Measurements from ENCODE around the gene ATXN10. TPM values are rescaled to one million over a fixed set of nuclear protein-coding genes. Genes with fewer than 3 reads are reported as not detected.
"Not testable (repeated sequence)": the region's sequence is repeated elsewhere in the genome, so short reads cannot be mapped to it uniquely, and the experiment has no call there.

ATXN10 gene
- total RNA-seq, 2 experiments from 2014 or later = 79.8 to 83.7 TPM

- CTCF ChIA-PET = no interaction called here
- Mint-ChIP-seq H3K4me1 (ENCODE audit: low read depth) (peaks cover 20% of the 10 kb centered on the region), H3K27ac (no peak overlapping the region), H3K27me3 (ENCODE audit: low read depth) (no peaks in the 10 kb centered on the region), H3K36me3 (ENCODE audit: low read depth) (peaks cover 55% of the 10 kb centered on the region), H3K4me3 (no peak overlapping the region), H3K9me3 (no peaks in the 10 kb centered on the region)
- DNase-seq = no peak
- intact Hi-C loops (cut with micrococcal nuclease) = no loop called here
Measured at GRCh38 chr22:45707605-45708004, 36.0 kb downstream of the ATXN10 start.

- no peaks in the 10 kb centered on the region for H3K9me3 Mint-ChIP-seq
Measured at GRCh38 chr22:45708145-45708544, 36.5 kb downstream of the ATXN10 start.

DNA sequence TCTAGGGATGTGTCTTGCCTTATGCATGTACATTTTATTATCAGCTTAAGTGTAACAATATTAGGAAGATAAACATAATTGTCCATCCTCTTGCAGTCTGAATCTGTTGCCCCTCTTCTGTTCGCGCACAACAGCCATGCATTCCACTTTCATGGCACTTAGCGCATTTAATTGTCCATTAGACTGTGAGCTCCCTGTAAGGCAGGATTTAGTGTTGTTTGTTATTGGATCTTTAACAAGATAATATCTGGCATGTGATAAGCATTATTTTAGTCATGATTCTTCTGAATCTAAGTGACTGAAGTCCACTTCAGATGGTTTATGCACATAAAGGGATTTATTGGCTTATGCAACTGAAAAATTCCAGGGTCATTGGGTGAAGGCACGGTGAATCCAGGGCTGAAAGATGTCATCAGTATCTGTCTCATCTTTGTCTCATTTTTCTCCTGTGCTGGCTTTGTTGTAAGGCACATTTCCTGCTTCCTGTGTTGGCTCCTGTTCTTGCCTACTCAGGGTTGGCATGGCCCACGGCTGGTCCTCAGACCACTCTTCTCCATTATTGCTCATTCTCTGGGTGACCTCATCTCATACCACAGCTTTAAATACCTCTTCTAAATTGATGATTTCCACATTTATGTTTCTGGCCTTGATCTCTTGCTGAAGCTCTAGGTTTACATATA, 37.6 kb downstream of the ATXN10 start:
- H3K27ac Mint-ChIP-seq = peak overlapping the region; percentile 18
- H3K36me3 Mint-ChIP-seq (ENCODE audit: low read depth) = peaks cover 42% of the 10 kb centered on the region
- no peaks in the 10 kb centered on the region for H3K27me3 Mint-ChIP-seq (ENCODE audit: low read depth)
- intact Hi-C loops (cut with micrococcal nuclease) = no loop called here
- H3K9me3 Mint-ChIP-seq = no peaks in the 10 kb centered on the region
- no peak for DNase-seq
- CTCF ChIA-PET = no interaction called here
- H3K4me3 Mint-ChIP-seq = no peak overlapping the region
- H3K4me1 Mint-ChIP-seq (ENCODE audit: low read depth) = peaks cover 20% of the 10 kb centered on the region

More at GRCh38 chr22:45708145-45708544, 36.5 kb downstream of the ATXN10 start:
- Mint-ChIP-seq H3K36me3 (ENCODE audit: low read depth) (peaks cover 52% of the 10 kb centered on the region), H3K27me3 (ENCODE audit: low read depth) (no peaks in the 10 kb centered on the region), H3K27ac (no peak overlapping the region), H3K4me3 (no peak overlapping the region), H3K4me1 (ENCODE audit: low read depth) (peaks cover 20% of the 10 kb centered on the region)
- DNase-seq = no peak
- CTCF ChIA-PET = no interaction called here
- intact Hi-C loops (cut with micrococcal nuclease) = no loop called here

- no peak overlapping the region for H3K27ac Mint-ChIP-seq
- intact Hi-C loops (cut with micrococcal nuclease) = no loop called here
- H3K4me1 Mint-ChIP-seq (ENCODE audit: low read depth) = peaks cover 20% of the 10 kb centered on the region
- H3K4me3 Mint-ChIP-seq = no peak overlapping the region
- peaks cover 39% of the 10 kb centered on the region for H3K36me3 Mint-ChIP-seq (ENCODE audit: low read depth)
- DNase-seq = no peak
- no peaks in the 10 kb centered on the region for H3K9me3 Mint-ChIP-seq
- CTCF ChIA-PET = no interaction called here
- no peaks in the 10 kb centered on the region for H3K27me3 Mint-ChIP-seq (ENCODE audit: low read depth)
Measured at GRCh38 chr22:45709866-45710265, 38.2 kb downstream of the ATXN10 start.

GRCh38 chr22:45710469-45710868, 38.8 kb downstream of the ATXN10 start:
- intact Hi-C loops (cut with micrococcal nuclease) = no loop called here
- Mint-ChIP-seq H3K27me3 (ENCODE audit: low read depth) (no peaks in the 10 kb centered on the region), H3K9me3 (no peaks in the 10 kb centered on the region), H3K4me3 (no peak overlapping the region), H3K27ac (no peak overlapping the region), H3K36me3 (ENCODE audit: low read depth) (peaks cover 41% of the 10 kb centered on the region), H3K4me1 (ENCODE audit: low read depth) (peaks cover 20% of the 10 kb centered on the region)
- CTCF ChIA-PET = no interaction called here
- no peak for DNase-seq

GRCh38 chr22:45714390-45714789, 42.8 kb downstream of the ATXN10 start:
- H3K27me3 Mint-ChIP-seq (ENCODE audit: low read depth); H3K27ac Mint-ChIP-seq; H3K4me1 Mint-ChIP-seq (ENCODE audit: low read depth); CTCF ChIA-PET; H3K9me3 Mint-ChIP-seq; intact Hi-C loops (cut with micrococcal nuclease); H3K4me3 Mint-ChIP-seq; DNase-seq: not testable (repeated sequence)
- peaks cover 34% of the 10 kb centered on the region for H3K36me3 Mint-ChIP-seq (ENCODE audit: low read depth)

DNA sequence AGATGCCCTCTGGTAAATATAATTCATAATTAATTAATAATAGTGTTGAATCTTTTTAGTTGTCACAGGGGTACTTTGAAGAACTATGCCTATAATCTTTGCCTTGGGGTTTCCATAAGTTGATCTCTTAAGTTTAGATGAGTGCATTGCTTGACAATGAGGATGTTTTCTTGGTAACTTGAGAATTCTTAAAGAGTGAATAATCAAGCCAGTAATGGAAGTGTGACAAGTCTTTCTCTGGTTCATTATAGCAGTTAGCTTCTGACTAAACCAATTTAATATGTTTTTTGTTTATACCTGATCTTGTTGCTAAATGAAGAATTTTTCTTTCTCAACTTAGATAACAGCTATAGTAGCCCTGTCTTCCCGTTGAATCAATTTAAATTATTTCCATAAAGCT, 46.2 kb downstream of the ATXN10 start:
- H3K4me3 Mint-ChIP-seq = no peak overlapping the region
- intact Hi-C loops (cut with micrococcal nuclease) = no loop called here
- no peak overlapping the region for H3K27ac Mint-ChIP-seq
- H3K4me1 Mint-ChIP-seq (ENCODE audit: low read depth) = peaks cover 2% of the 10 kb centered on the region
- H3K36me3 Mint-ChIP-seq (ENCODE audit: low read depth) = peaks cover 36% of the 10 kb centered on the region
- H3K27me3 Mint-ChIP-seq (ENCODE audit: low read depth) = no peaks in the 10 kb centered on the region
- CTCF ChIA-PET = interaction anchor here (0.6 kb wide), 1 partner anchor 276 kb away, joined by 5 read pairs; no protein-coding TSS in a partner anchor
- DNase-seq = no peak
- no peaks in the 10 kb centered on the region for H3K9me3 Mint-ChIP-seq

- Mint-ChIP-seq H3K4me1 (ENCODE audit: low read depth) (peaks cover 4% of the 10 kb centered on the region), H3K27ac (no peak overlapping the region), H3K36me3 (ENCODE audit: low read depth) (peaks cover 36% of the 10 kb centered on the region), H3K4me3 (no peak overlapping the region), H3K9me3 (no peaks in the 10 kb centered on the region), H3K27me3 (ENCODE audit: low read depth) (no peaks in the 10 kb centered on the region)
- intact Hi-C loops (cut with micrococcal nuclease) = no loop called here
- DNase-seq = no peak
- CTCF ChIA-PET = interaction anchor here (0.6 kb wide), 1 partner anchor 277 kb away, joined by 5 read pairs; no protein-coding TSS in a partner anchor
Measured at GRCh38 chr22:45718391-45718790, 46.8 kb downstream of the ATXN10 start.

- intact Hi-C loops (cut with micrococcal nuclease) = no loop called here
- H3K4me1 Mint-ChIP-seq (ENCODE audit: low read depth) = peaks cover 21% of the 10 kb centered on the region
- DNase-seq = no peak
- peaks cover 33% of the 10 kb centered on the region for H3K36me3 Mint-ChIP-seq (ENCODE audit: low read depth)
- CTCF ChIA-PET = no interaction called here
- H3K27ac Mint-ChIP-seq = no peak overlapping the region
- no peaks in the 10 kb centered on the region for H3K27me3 Mint-ChIP-seq (ENCODE audit: low read depth)
- no peak overlapping the region for H3K4me3 Mint-ChIP-seq
- no peaks in the 10 kb centered on the region for H3K9me3 Mint-ChIP-seq
Measured at GRCh38 chr22:45720839-45721378, 49.3 kb downstream of the ATXN10 start.

- DNase-seq = no peak
- Mint-ChIP-seq H3K27me3 (ENCODE audit: low read depth) (no peaks in the 10 kb centered on the region), H3K4me3 (no peak overlapping the region), H3K4me1 (ENCODE audit: low read depth) (peaks cover 30% of the 10 kb centered on the region), H3K9me3 (no peaks in the 10 kb centered on the region), H3K27ac (no peak overlapping the region), H3K36me3 (ENCODE audit: low read depth) (peaks cover 28% of the 10 kb centered on the region)
- CTCF ChIA-PET = no interaction called here
- intact Hi-C loops (cut with micrococcal nuclease) = no loop called here
Measured at GRCh38 chr22:45722006-45722405, 50.4 kb downstream of the ATXN10 start.

GRCh38 chr22:45726081-45726480, 54.4 kb downstream of the ATXN10 start:
- CTCF ChIA-PET = no interaction called here
- no peak for DNase-seq
- Mint-ChIP-seq H3K4me3 (no peak overlapping the region), H3K9me3 (no peaks in the 10 kb centered on the region), H3K36me3 (ENCODE audit: low read depth) (peaks cover 25% of the 10 kb centered on the region), H3K27me3 (ENCODE audit: low read depth) (no peaks in the 10 kb centered on the region), H3K27ac (no peak overlapping the region), H3K4me1 (ENCODE audit: low read depth) (peaks cover 36% of the 10 kb centered on the region)
- intact Hi-C loops (cut with micrococcal nuclease) = no loop called here

DNA sequence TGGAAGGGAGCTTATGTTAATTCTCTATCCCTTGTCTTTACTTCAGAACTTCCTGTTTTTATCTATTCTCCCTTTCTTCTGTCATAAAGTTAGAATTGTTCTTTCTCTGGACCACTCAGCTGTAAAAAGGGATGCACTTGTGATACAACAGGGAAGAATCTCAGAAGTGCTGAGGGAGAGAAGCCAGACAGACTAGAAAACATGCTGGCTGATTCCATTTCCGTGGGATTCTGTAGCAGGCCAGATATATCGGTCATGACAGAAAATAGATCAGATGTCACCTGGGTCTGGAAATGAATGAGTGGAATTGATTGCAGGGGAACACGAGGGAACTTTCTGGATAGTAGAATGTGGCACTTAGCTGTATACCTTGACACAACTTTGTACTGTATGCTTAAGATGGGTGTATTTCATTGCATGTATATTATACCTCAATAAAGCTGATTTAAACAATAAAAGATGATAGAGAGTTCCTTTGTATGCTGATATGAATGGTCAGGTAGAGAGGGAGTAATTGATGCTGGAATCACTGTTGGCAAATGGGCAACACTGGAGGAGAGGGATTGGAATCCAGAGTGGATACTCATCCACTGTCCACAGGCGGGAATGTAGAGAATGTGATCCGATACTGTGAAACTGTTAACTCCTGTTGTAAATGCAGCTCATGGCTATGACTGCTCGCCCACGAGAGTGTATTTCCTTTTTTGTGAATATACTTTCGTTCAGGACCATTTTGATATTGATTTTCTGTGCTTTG, 59.6 kb downstream of the ATXN10 start:
- peaks cover 12% of the 10 kb centered on the region for H3K4me1 Mint-ChIP-seq (ENCODE audit: low read depth)
- H3K36me3 Mint-ChIP-seq (ENCODE audit: low read depth) = peaks cover 16% of the 10 kb centered on the region
- no peak overlapping the region for H3K4me3 Mint-ChIP-seq
- DNase-seq = no peak
- no peaks in the 10 kb centered on the region for H3K9me3 Mint-ChIP-seq
- no peaks in the 10 kb centered on the region for H3K27me3 Mint-ChIP-seq (ENCODE audit: low read depth)
- CTCF ChIA-PET = no interaction called here
- intact Hi-C loops (cut with micrococcal nuclease) = no loop called here
- H3K27ac Mint-ChIP-seq = no peak overlapping the region

Data from activated naive CD4-positive, alpha-beta T cell treated with anti-CD3 and anti-CD28 coated beads for 36 hours (primary cell).